Astrocyte (in vitro differentiated cells and primary cell): Measurements from ENCODE around the gene SETD1B. TPM values are rescaled to one million over a fixed set of nuclear protein-coding genes. Genes with fewer than 3 reads are reported as not detected.

Source experiments
- DNase-seq: peaks from one replicate; pipeline ENCODE4 v3.0.0-alpha.2; 2010; ENCODE audit warnings: low read depth
- FAIRE-seq: peaks from 2 replicates; lab custom pipeline; 2011; peaks lifted over from hg19 to GRCh38; lab: Jason Lieb, UNC
- H2AFZ ChIP-seq: 2 replicates; pipeline ENCODE4 v1.6.0; 2012; ENCODE audit warnings: low read depth, low read length, inconsistent platforms
- H3K27ac ChIP-seq: 2 replicates; pipeline ENCODE4 v1.5.1; 2011; ENCODE audit warnings: low read depth, low read length, inconsistent platforms
- H3K27me3 ChIP-seq: 2 replicates; pipeline ENCODE4 v1.6.0; 2011; ENCODE audit warnings: low read length, inconsistent platforms; ENCODE audit not compliant: insufficient read depth
- H3K36me3 ChIP-seq: 2 replicates; pipeline ENCODE4 v1.5.1; 2011; ENCODE audit warnings: low read length, inconsistent platforms; ENCODE audit not compliant: insufficient read depth
- H3K4me1 ChIP-seq: 2 replicates; pipeline ENCODE4 v1.5.1; 2011; ENCODE audit warnings: low read length, inconsistent platforms; ENCODE audit not compliant: insufficient read depth
- H3K4me2 ChIP-seq: 2 replicates; pipeline ENCODE4 v1.6.0; 2012; ENCODE audit warnings: low read length, inconsistent platforms
- H3K4me3 ChIP-seq: 2 replicates; pipeline ENCODE4 v1.5.1; 2011; ENCODE audit warnings: low read depth, mild to moderate bottlenecking, low read length, inconsistent platforms; ENCODE audit not compliant: insufficient read depth
- H3K79me2 ChIP-seq: 2 replicates; pipeline ENCODE4 v1.6.0; 2012; ENCODE audit warnings: mild to moderate bottlenecking, low read length, inconsistent platforms; ENCODE audit not compliant: insufficient read depth
- H3K9ac ChIP-seq: 2 replicates; pipeline ENCODE4 v1.6.0; 2012; ENCODE audit warnings: mild to moderate bottlenecking, low read length, inconsistent platforms
- H3K9me3 ChIP-seq: 2 replicates; pipeline ENCODE4 v1.5.1; 2012; ENCODE audit warnings: low read depth, mild to moderate bottlenecking, low read length, inconsistent platforms; ENCODE audit not compliant: insufficient read depth
- H4K20me1 ChIP-seq: 2 replicates; pipeline ENCODE4 v1.6.0; 2012; ENCODE audit warnings: low read length, inconsistent platforms; ENCODE audit not compliant: insufficient read depth
- H3K27ac Mint-ChIP-seq: one replicate; pipeline ENCODE4 v1.8.0; 2021; ENCODE audit warnings: mild to moderate bottlenecking, mixed read lengths; ENCODE audit not compliant: unreplicated experiment
- H3K27me3 Mint-ChIP-seq: one replicate; pipeline ENCODE4 v1.8.0; 2021; ENCODE audit warnings: low read depth, mixed read lengths; ENCODE audit not compliant: unreplicated experiment
- H3K36me3 Mint-ChIP-seq: one replicate; pipeline ENCODE4 v1.8.0; 2021; ENCODE audit warnings: low read depth, mixed read lengths; ENCODE audit not compliant: unreplicated experiment
- H3K4me1 Mint-ChIP-seq: one replicate; pipeline ENCODE4 v1.8.0; 2021; ENCODE audit warnings: low read depth, mixed read lengths; ENCODE audit not compliant: unreplicated experiment
- H3K4me3 Mint-ChIP-seq: one replicate; pipeline ENCODE4 v1.8.0; 2021; ENCODE audit warnings: mild to moderate bottlenecking, moderate library complexity, mixed read lengths; ENCODE audit not compliant: unreplicated experiment
- H3K9me3 Mint-ChIP-seq: one replicate; pipeline ENCODE4 v1.8.0; 2021; ENCODE audit warnings: mild to moderate bottlenecking, mixed read lengths; ENCODE audit not compliant: unreplicated experiment
- EZH2 ChIP-seq: IDR thresholded peaks from 2 replicates; pipeline ENCODE4 v1.6.1; 2012; ENCODE audit warnings: mild to moderate bottlenecking, low read length, inconsistent platforms; ENCODE audit not compliant: insufficient read depth
- total RNA-seq: library from RNA; stranded (reverse); gene quantifications from 2 replicates; pipeline ENCODE4 v1.2.1, GENCODE V29; 2021
- TF ChIP-seq, protein P1 (sequence below): IDR thresholded peaks from 2 replicates; pipeline ENCODE4 v1.5.1; 2011; ENCODE audit warnings: low read depth, mild to moderate bottlenecking, inconsistent platforms, low read length, moderate library complexity; ENCODE audit not compliant: insufficient read depth

Gene SETD1B
- total RNA-seq, 1 donor from 2014 or later = 24.0 TPM

DNA sequence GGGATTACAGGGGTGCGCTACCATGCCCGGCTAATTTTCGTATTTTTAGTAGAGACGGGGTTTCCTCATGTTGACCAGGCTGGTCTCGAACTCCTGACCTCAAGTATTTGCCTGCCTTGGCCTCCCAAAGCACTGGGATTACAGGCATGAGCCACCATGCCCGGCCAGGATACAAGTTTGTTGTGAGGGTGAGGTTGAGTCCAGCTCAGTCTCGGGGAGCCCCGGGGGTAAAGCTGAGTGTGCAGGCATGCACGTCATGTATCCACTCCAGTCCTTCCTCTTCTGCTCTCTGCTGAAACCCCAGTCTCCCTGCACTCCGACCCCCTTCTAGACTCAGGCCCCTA is 54.5 kb downstream of the SETD1B start:
- no peaks in the 10 kb centered on the region for H3K79me2 ChIP-seq
- peaks cover 5% of the 10 kb centered on the region for H3K4me1 Mint-ChIP-seq
- no peaks in the 10 kb centered on the region for H3K9me3 ChIP-seq
- no peaks in the 10 kb centered on the region for H3K27me3 ChIP-seq
- H3K4me2 ChIP-seq = peak overlapping the region; percentile 44
- H3K4me3 ChIP-seq = no peak overlapping the region
- H3K4me1 ChIP-seq = peaks cover 28% of the 10 kb centered on the region
- H3K9me3 Mint-ChIP-seq = no peaks in the 10 kb centered on the region
- H3K27ac ChIP-seq = peak overlapping the region; percentile 46
- no peaks in the 10 kb centered on the region for H3K36me3 ChIP-seq
- no peaks in the 10 kb centered on the region for H3K36me3 Mint-ChIP-seq
- no peak for DNase-seq
- H3K27me3 Mint-ChIP-seq = peaks cover 12% of the 10 kb centered on the region
- no peak for FAIRE-seq
- H3K27ac Mint-ChIP-seq = no peak overlapping the region
- TF ChIP-seq, protein P1, sequence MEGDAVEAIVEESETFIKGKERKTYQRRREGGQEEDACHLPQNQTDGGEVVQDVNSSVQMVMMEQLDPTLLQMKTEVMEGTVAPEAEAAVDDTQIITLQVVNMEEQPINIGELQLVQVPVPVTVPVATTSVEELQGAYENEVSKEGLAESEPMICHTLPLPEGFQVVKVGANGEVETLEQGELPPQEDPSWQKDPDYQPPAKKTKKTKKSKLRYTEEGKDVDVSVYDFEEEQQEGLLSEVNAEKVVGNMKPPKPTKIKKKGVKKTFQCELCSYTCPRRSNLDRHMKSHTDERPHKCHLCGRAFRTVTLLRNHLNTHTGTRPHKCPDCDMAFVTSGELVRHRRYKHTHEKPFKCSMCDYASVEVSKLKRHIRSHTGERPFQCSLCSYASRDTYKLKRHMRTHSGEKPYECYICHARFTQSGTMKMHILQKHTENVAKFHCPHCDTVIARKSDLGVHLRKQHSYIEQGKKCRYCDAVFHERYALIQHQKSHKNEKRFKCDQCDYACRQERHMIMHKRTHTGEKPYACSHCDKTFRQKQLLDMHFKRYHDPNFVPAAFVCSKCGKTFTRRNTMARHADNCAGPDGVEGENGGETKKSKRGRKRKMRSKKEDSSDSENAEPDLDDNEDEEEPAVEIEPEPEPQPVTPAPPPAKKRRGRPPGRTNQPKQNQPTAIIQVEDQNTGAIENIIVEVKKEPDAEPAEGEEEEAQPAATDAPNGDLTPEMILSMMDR = no peak
- TF ChIP-seq EZH2 = no peak
- H2AFZ ChIP-seq = peak overlapping the region; percentile 59
- peak overlapping the region; percentile 38 for H3K9ac ChIP-seq
- H3K4me3 Mint-ChIP-seq = no peak overlapping the region
- H4K20me1 ChIP-seq = no peaks in the 10 kb centered on the region

DNA sequence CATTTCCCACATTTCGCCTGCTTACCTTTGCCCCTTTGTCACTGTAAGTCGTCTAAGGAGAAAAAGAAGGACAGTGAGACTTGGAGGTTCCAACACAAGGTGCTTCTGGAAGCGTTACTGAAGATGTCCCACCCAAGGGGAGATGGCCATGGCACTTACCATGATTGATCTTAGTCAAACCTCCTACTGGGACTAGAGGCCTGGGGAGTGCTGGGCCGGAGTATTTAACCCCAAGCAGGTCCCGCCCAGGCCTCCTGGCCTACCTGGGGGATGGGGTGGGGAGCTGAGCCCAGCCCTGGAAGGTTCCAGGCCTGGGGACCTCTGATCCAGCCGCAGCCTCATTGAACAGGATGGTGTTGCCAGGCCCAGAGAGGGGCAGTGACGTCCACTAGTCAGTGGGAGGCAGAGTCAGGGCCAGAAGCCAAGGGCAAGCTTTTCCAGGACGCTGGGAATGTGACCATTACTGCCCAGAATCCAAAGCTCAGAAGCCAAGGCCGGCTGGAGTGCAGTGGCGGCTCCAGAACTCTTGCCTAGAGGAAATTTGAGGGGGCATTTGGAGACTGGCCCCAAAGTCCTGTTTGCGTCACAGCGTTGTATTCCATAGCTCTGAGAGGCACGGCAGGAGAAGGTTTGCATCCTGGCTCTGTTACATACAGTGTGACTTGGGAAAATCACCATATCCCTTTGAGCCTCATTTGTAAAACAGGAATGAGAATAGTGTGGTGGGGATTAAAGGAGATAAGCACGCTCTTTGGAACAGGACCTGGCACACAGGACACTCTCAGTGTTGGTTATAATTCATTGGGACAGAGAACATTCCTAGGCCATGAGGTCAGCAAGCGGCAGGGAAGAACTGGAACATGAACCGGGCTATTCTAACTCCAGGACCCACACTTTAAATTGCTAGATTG is 55.1 kb downstream of the SETD1B start, which contains the start of gene HPD:
Gene HPD (minus strand): TSS at position 198 of the 911 bp plus-strand sequence. CDS start 36 bp downstream, at position 162.
- no peaks in the 10 kb centered on the region for H4K20me1 ChIP-seq
- Mint-ChIP-seq H3K27ac (no peak within 1 kb of the TSS), H3K4me3 (no peak within 1 kb of the TSS), H3K36me3 (no peaks in the 10 kb centered on the region), H3K9me3 (no peaks in the 10 kb centered on the region), H3K27me3 (peaks cover 11% of the 10 kb centered on the region), H3K4me1 (peaks cover 5% of the 10 kb centered on the region)
- no peaks in the 10 kb centered on the region for H3K27me3 ChIP-seq
- peak within 1 kb of the TSS; percentile 59 for H2AFZ ChIP-seq
- FAIRE-seq (no peak), DNase-seq (peak; percentile 84)
- no peak within 1 kb of the TSS for H3K4me3 ChIP-seq
- H3K9me3 ChIP-seq = no peaks in the 10 kb centered on the region
- peak within 1 kb of the TSS; percentile 38 for H3K9ac ChIP-seq
- no peaks in the 10 kb centered on the region for H3K79me2 ChIP-seq
- peak within 1 kb of the TSS; percentile 44 for H3K4me2 ChIP-seq
- H3K4me1 ChIP-seq = peaks cover 28% of the 10 kb centered on the region
- no peaks in the 10 kb centered on the region for H3K36me3 ChIP-seq
- H3K27ac ChIP-seq = peak within 1 kb of the TSS; percentile 46
- TF ChIP-seq, protein P1 = no peak
- no peak for TF ChIP-seq EZH2

DNA sequence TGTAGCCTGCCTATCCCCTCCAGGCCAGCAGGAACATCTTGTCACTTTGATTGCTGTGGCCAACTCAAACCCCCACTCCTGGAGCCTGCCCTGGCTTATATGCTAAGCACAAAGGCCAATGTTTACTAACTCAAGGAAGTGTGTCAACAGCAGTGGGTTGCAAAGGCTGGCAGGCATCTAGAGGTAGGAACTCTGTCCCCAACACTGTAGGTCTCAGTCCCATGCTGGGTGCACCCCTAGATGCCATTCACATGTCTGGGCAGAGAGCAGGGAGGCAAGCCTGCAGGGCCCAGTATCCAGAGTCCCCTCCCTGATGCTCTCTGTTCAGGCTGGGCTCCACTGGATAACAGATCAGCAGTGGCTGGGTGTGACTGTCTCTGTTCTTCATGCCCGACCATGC is 56.4 kb downstream of the SETD1B start:
- H3K4me3 ChIP-seq = no peak overlapping the region
- H3K4me1 Mint-ChIP-seq = peaks cover 5% of the 10 kb centered on the region
- no peak for DNase-seq

More for the DNA sequence above, 56.4 kb downstream of the SETD1B start:
- no peak overlapping the region for H3K4me2 ChIP-seq
- Mint-ChIP-seq H3K4me3 (no peak overlapping the region), H3K36me3 (no peaks in the 10 kb centered on the region), H3K9me3 (no peaks in the 10 kb centered on the region), H3K27ac (no peak overlapping the region), H3K27me3 (peaks cover 3% of the 10 kb centered on the region)
- no peak overlapping the region for H2AFZ ChIP-seq
- no peak overlapping the region for H3K27ac ChIP-seq
- H3K36me3 ChIP-seq = no peaks in the 10 kb centered on the region
- no peak for FAIRE-seq
- TF ChIP-seq EZH2 = no peak
- TF ChIP-seq, protein P1 = no peak
- no peaks in the 10 kb centered on the region for H3K9me3 ChIP-seq
- peaks cover 28% of the 10 kb centered on the region for H3K4me1 ChIP-seq
- H4K20me1 ChIP-seq = no peaks in the 10 kb centered on the region
- no peak overlapping the region for H3K9ac ChIP-seq
- no peaks in the 10 kb centered on the region for H3K27me3 ChIP-seq
- H3K79me2 ChIP-seq = no peaks in the 10 kb centered on the region
